SIG-M5 treated with dmso at 0.1 percent for 504 hours (cell line): ENCODE data around the gene SLC12A5.

Source experiments
- DNase-seq: peaks from one replicate; lab custom pipeline; 2025; ENCODE audit not compliant: unreplicated experiment; lab: John Stamatoyannopoulos, UW

Gene SLC12A5

GRCh38 chr20:46006022-46006705 lies 22.9 kb upstream of the SLC12A5 start:
- DNase-seq = no peak

- no peak for DNase-seq
These were observed 22.1 kb upstream of the SLC12A5 start for GRCh38 chr20:46006964-46007363.

DNA sequence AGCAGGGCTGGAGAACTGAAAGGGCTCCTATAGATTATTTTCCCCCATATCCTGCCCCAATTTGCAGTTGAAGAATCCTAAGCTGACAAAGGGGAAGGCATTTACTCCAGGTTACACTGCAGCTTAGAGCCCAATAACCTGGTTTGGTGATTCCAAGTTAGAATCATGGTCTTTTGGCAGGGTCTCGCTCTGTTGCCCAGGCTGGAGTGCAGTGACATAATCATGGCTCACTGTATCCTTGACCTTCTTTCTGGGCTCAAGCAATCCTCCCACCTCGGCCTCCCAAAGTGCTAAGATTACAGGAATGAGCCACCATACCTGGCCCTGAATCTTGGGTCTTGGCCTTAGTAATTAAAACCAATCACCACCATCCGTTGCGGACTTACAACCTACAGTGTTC lies 21.3 kb upstream of the SLC12A5 start:
- DNase-seq = no peak

DNA sequence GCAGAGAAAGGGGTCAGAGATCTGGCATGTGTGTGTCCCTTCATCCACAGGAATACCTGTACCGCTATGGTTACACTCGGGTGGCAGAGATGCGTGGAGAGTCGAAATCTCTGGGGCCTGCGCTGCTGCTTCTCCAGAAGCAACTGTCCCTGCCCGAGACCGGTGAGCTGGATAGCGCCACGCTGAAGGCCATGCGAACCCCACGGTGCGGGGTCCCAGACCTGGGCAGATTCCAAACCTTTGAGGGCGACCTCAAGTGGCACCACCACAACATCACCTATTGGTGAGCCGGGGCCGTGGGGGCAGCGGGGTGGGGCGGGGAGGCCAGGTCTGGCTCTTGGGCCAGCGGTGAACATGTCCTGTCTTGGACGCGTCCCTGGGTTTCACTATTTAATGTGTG lies 19.2 kb upstream of the SLC12A5 start:
- no peak for DNase-seq

DNA sequence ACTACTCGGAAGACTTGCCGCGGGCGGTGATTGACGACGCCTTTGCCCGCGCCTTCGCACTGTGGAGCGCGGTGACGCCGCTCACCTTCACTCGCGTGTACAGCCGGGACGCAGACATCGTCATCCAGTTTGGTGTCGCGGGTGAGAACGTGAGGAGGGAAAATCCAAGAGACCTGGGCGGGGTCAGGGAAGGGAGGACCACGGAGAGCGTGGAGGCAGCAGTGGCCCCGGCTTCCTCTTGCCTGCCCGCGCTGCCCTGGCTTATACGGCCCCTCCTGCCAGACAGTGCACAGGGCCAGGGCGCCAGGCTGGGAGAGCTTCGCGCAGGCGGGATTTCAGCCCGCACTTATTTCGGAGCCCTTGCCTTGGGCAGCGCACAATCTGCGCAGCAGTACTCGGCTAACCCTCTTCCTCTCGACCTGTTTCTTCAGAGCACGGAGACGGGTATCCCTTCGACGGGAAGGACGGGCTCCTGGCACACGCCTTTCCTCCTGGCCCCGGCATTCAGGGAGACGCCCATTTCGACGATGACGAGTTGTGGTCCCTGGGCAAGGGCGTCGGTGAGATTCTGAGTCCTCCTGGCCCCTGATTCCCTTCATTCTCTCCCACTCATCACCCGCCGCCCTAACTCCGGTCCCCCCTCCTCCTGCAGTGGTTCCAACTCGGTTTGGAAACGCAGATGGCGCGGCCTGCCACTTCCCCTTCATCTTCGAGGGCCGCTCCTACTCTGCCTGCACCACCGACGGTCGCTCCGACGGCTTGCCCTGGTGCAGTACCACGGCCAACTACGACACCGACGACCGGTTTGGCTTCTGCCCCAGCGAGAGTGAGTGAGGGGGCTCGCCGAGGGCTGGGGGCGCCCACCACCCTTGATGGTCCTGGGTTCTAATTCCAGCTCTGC lies 18.3 kb upstream of the SLC12A5 start:
- DNase-seq = peak; percentile 24

DNA sequence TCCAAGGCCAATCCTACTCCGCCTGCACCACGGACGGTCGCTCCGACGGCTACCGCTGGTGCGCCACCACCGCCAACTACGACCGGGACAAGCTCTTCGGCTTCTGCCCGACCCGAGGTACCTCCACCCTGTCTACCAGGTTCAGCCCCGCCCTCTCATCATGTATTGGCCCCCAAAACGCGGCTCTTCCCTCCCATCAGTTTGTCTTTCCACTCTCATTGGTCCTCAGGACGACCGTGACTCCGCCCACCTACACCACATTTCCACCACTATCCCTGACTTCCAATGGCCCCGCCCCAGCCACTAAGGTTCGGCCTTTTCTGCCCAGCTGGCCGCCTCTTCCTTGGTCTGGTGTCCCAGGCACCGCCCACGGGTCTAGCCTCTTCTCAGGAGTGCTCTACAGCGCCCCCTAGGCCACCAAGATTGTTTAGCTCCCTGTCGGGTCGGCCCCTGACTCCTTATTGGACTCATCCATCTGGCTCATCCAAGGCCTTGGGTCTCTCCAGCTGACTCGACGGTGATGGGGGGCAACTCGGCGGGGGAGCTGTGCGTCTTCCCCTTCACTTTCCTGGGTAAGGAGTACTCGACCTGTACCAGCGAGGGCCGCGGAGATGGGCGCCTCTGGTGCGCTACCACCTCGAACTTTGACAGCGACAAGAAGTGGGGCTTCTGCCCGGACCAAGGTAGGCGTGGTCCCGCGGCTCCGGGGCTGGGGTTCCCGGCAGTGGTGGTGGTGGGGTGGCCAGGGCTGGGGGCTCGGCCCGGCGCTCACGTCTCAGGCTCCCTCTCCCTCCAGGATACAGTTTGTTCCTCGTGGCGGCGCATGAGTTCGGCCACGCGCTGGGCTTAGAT lies 17.2 kb upstream of the SLC12A5 start:
- no peak for DNase-seq

GRCh38 chr20:46012921-46013320 lies 16.1 kb upstream of the SLC12A5 start:
- DNase-seq = peak; percentile 41

DNA sequence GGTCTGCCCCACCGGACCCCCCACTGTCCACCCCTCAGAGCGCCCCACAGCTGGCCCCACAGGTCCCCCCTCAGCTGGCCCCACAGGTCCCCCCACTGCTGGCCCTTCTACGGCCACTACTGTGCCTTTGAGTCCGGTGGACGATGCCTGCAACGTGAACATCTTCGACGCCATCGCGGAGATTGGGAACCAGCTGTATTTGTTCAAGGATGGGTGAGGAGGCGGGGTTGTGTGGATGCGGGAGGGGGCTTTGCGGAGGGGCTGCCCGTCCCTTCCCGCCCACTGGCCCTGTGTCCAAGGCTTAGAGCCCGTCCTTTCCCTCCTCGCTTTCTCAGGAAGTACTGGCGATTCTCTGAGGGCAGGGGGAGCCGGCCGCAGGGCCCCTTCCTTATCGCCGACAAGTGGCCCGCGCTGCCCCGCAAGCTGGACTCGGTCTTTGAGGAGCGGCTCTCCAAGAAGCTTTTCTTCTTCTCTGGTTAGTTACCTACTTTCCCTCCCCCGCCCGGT lies 15.6 kb upstream of the SLC12A5 start:
- no peak for DNase-seq

DNA sequence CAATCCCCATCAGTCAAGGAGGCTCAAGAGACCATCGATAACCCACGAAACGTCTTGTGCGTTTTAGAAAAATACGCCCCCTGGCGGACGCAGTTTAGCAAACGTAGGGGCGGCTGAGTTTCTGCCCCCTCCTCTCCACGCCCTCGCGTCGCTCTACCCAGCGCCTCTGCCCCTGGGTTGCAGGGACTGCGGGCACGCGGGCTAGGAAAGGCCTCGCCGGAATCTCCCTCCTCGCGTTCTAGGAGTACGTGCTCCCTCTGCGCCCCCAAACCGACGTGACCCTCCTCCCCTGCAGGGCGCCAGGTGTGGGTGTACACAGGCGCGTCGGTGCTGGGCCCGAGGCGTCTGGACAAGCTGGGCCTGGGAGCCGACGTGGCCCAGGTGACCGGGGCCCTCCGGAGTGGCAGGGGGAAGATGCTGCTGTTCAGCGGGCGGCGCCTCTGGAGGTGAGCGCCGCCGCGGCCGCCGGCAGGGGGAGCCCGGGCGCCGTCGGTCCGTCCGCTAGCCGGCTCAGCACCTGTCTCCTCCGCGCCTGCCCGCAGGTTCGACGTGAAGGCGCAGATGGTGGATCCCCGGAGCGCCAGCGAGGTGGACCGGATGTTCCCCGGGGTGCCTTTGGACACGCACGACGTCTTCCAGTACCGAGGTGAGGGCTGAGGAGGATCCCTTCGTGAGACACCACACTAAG lies 15.0 kb upstream of the SLC12A5 start:
- peak; percentile 41 for DNase-seq

GRCh38 chr20:46014517-46015396 lies 14.3 kb upstream of the SLC12A5 start:
- DNase-seq = no peak

DNA sequence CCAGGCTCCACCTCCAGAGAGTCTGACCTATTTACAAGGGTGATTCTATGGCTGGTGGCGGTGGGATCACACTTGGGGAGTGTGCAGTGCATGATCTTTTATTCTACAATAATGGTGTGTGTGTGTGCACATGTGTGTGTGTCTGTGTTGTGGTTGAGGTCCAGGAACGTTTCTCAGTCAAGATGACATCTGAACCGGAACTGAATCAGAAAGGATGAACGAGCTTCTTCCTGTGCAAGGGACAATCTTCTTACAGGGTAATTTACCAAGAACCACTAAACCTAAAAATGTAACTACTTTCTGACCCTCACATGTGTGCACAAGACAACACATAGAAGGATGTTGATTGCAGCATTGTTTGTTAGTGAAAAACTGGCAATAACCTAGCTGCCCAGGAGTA lies 11.7 kb upstream of the SLC12A5 start:
- no peak for DNase-seq

GRCh38 chr20:46018112-46018511 lies 10.9 kb upstream of the SLC12A5 start:
- no peak for DNase-seq

DNA sequence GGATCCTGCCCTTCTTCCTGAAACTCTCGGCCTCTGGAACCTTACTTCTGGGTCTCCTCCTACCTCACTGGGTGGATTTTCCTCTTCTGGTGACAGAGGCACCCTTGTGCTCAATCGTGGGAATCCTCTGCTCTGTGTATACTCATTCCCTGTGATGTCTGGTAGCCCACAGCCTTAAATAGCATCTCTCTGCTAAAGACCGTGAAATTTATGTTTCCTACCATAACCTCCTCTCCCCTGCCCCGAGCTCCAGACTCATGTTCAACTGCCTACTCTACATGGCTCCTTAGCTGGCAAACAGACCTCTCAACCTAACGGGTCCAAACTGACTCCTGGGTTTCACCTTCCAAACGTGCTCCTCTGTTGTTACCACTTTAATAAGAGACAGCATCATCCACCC lies 10.4 kb upstream of the SLC12A5 start:
- no peak for DNase-seq

- DNase-seq = no peak
These were observed 8.5 kb upstream of the SLC12A5 start for GRCh38 chr20:46020555-46020954.

- DNase-seq = peak; percentile 57
These were observed 7.4 kb upstream of the SLC12A5 start for GRCh38 chr20:46021361-46022359.

DNA sequence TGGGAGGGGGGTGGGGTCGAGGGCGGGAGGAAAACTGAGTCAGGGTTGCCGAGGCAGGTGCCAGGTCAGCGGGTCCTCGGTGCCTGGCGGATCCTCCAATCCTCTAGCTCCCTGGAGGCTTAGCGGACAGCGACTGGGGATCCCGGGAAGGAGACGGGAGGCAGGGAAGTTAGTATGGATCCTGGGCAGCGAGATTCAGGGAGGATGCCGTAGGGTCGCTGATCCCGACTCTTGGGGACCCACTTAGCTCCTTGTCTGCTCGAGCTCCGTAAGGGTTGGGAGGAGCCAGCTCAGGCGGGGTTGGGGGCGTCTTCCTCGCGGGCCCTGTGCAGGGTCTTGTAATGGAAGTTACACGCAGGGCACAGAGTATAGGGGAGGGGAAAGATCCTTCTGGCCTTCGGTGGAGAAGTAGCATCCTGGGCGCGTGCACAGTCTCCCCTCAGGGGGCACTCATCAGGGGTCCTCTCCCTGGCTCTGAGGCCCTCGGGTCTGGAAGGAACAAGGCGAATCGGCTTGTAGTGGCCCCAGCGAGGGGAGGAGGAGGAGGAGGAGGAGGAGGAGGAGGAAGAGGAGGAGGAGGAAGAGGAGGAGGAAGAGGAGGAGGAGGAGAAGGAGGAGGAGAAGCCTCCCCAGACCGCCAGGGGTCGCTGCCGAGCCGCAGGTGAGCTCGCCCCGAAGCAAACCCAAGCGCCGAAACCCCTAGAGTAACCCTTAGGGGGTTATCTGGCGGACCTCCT lies 6.4 kb upstream of the SLC12A5 start:
- DNase-seq = peak; percentile 30

DNA sequence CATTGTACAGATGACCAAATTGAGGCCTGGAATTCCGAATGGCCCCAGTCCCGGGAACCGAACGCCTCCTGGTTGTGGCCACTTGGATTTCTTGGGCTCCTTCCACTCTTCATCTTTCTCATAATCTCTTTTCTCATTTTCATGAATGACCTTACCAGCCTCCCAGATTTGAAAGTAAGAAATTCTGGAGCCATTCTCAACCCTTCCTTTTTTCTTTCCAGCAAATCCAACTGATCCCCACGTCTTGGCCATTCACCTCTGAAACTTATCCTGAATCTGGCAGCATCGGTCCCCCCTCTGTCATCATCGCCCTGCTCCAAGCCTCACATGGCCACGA lies 5.9 kb upstream of the SLC12A5 start:
- no peak for DNase-seq

DNA sequence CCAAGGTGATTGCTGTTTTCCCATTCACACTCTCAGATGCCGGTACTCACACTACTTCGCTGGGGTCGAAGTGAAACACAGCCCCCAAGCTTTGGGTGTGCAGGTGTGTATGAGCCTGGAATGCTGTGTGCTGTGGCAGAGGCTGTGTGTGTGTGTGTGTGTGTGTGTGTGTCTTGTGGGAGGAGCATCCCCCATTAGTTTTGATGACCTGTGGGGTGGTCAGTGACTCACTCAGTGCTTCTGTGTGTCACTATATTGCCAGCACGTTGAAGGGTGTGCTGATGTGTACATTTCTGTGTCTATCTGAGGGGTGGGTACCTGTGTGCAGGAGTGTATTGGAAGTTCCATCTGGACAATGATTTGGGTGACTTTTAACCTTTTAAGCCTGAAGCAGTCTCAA lies 5.0 kb upstream of the SLC12A5 start:
- no peak for DNase-seq
